HepG2 (cell line): ENCODE measurements around the gene TOPORS. TPM values are rescaled to one million over a fixed set of nuclear protein-coding genes. Genes with fewer than 3 reads are reported as not detected.
A peak's percentile ranks its signal among the peaks of the same experiment; 100 is the strongest.

Experiments used
- AFF4 ChIP-seq: sonication (generic); formaldehyde crosslinking; IDR thresholded peaks from 2 replicates; pipeline ENCODE4 v1.4.0; 2020; ENCODE audit warnings: missing genetic modification reagents
- ELF3 ChIP-seq: IDR thresholded peaks from 2 replicates; pipeline ENCODE4 v1.6.1; 2016; ENCODE audit warnings: missing genetic modification reagents, missing compliant biosample characterization
- IKZF5 ChIP-seq: IDR thresholded peaks from 2 replicates; pipeline ENCODE4 v1.6.1; 2018; ENCODE audit warnings: missing genetic modification reagents, mild to moderate bottlenecking, missing compliant biosample characterization
- LBX2 ChIP-seq: sonication (generic); formaldehyde crosslinking; IDR thresholded peaks from 2 replicates; pipeline ENCODE4 v1.5.0; 2020; ENCODE audit warnings: missing genetic modification reagents, mild to moderate bottlenecking, borderline replicate concordance
- MAFG ChIP-seq: sonication (generic); formaldehyde crosslinking; IDR thresholded peaks from 2 replicates; pipeline ENCODE4 v1.5.1; 2020; ENCODE audit warnings: mild to moderate bottlenecking, missing genetic modification reagents
- PRDM4 ChIP-seq: sonication (generic); formaldehyde crosslinking; IDR thresholded peaks from 2 replicates; pipeline ENCODE4 v1.9.0; 2021; ENCODE audit warnings: missing genetic modification reagents, borderline replicate concordance
- RELA ChIP-seq: sonication (generic); formaldehyde crosslinking; IDR thresholded peaks from 2 replicates; pipeline ENCODE4 v1.4.0; 2020; ENCODE audit warnings: missing genetic modification reagents
- SP1 ChIP-seq, 2 experiments: fragments of 450-650 bp in 1 of 2; sonication (generic) in 1 of 2; formaldehyde crosslinking in 1 of 2; IDR thresholded peaks; 2 replicates each; pipeline versions ENCODE4 v1.4.0 to v1.6.1; 2016 to 2020; ENCODE audit warnings: missing genetic modification reagents in 1 of 2
- THAP11 ChIP-seq: IDR thresholded peaks from 2 replicates; pipeline ENCODE4 v1.6.1; 2016; ENCODE audit warnings: missing biosample characterization, missing genetic modification reagents
- ZNF326 ChIP-seq: sonication (generic); formaldehyde crosslinking; IDR thresholded peaks from 2 replicates; pipeline ENCODE4 v1.4.0; 2020; ENCODE audit warnings: missing genetic modification reagents, borderline replicate concordance
- ZNF34 ChIP-seq: sonication (generic); formaldehyde crosslinking; IDR thresholded peaks from 2 replicates; pipeline ENCODE4 v1.4.0; 2020; ENCODE audit warnings: mild to moderate bottlenecking, missing genetic modification reagents, borderline replicate concordance
- ZNF354B ChIP-seq: sonication (generic); formaldehyde crosslinking; IDR thresholded peaks from 2 replicates; pipeline ENCODE4 v1.8.0; 2022; ENCODE audit warnings: mild to moderate bottlenecking, missing genetic modification reagents
- ZNF513 ChIP-seq: sonication (generic); formaldehyde crosslinking; conservative IDR thresholded peaks from 2 replicates; pipeline ENCODE4 v1.5.0; 2020; ENCODE audit warnings: missing genetic modification reagents
- ZNF572 ChIP-seq: sonication (generic); formaldehyde crosslinking; IDR thresholded peaks from 2 replicates; pipeline ENCODE4 v1.5.1; 2020; ENCODE audit warnings: mild to moderate bottlenecking, missing genetic modification reagents
- ZNF577 ChIP-seq: sonication (generic); formaldehyde crosslinking; IDR thresholded peaks from 2 replicates; pipeline ENCODE4 v1.4.0; 2020; ENCODE audit warnings: mild to moderate bottlenecking, low read depth, missing genetic modification reagents, borderline replicate concordance
- ZNF713 ChIP-seq: sonication (generic); formaldehyde crosslinking; IDR thresholded peaks from 2 replicates; pipeline ENCODE4 v1.4.0; 2020; ENCODE audit warnings: mild to moderate bottlenecking, missing genetic modification reagents
- polyA plus RNA-seq, 8 experiments: library from polyadenylated mRNA; depleted of rRNA in 3 of 8; stranded (reverse) in 7 of 8; unstranded in 1 of 8; fragments of >200 nt; fragmentation: Illumina TruSeq in 4 of 8; extraction: Trizol in 4 of 8; gene quantifications; 2 replicates each; pipeline versions ENCODE4 v1.2.1 to v1.2.3, GENCODE V29; 2011 to 2016; ENCODE audit warnings: low read depth in 4 of 8, missing spikeins in 1 of 8, mixed read lengths in 1 of 8; ENCODE audit not compliant: insufficient read depth in 1 of 8
- total RNA-seq, 5 experiments: library from RNA; depleted of rRNA; stranded (reverse); fragments of >200 nt; fragmentation: Illumina TruSeq; extraction: Trizol; gene quantifications; 2 replicates each; pipeline ENCODE4 v1.2.3, GENCODE V29; 2016; ENCODE audit warnings: low read depth in 1 of 5

Gene TOPORS
- total and polyA plus RNA-seq, 2 of the 13 experiments (the other 11 are each of a cell fraction or from before 2014, with no cell fraction given): 6.8 to 19.6 TPM

GRCh38 chr9:32572900-32573523 is 20.6 kb upstream of the TOPORS start, which contains the start of gene NDUFB6 (continued):
- no peak for TF ChIP-seq PRDM4
- no peak for TF ChIP-seq ZNF713
- TF ChIP-seq MAFG (CRISPR knock-in tag): no peak
- no peak for TF ChIP-seq ZNF34 (CRISPR knock-in tag)
- 0 out of 2 replicates have a peak, but pooled peaks have one; percentile 25 for TF ChIP-seq LBX2 (CRISPR knock-in tag)
- TF ChIP-seq ZNF354B (CRISPR knock-in tag): no peak
- peak; percentile 77; the same call in 1 of the 2 replicates for TF ChIP-seq ZNF572 (CRISPR knock-in tag)
- TF ChIP-seq ZNF513 (CRISPR knock-in tag): no peak
- no peak for TF ChIP-seq RELA (CRISPR knock-in tag)
- TF ChIP-seq IKZF5 (CRISPR knock-in tag): peak; percentile 65; the same call in 1 of the 2 replicates
- TF ChIP-seq SP1 (IDR thresholded peaks at IDR 0.05): no peak
- peak; percentile 61; the same call in 1 of the 2 replicates for TF ChIP-seq SP1 (CRISPR knock-in tag; IDR thresholded peaks at IDR 0.05)
- TF ChIP-seq ZNF326 (CRISPR knock-in tag): no peak
- TF ChIP-seq ELF3 (CRISPR knock-in tag): peak; percentile 60
- TF ChIP-seq ZNF577 (CRISPR knock-in tag): no peak
- TF ChIP-seq AFF4 (CRISPR knock-in tag): no peak
- TF ChIP-seq THAP11 (CRISPR knock-in tag): peak; percentile 94
